Globus pallidus (tissue), 1 donor: Measurements from ENCODE around the gene PPFIBP1.

Experiments
- DNase-seq: peaks from one replicate; pipeline ENCODE4 v3.0.0-alpha.2; 2015; ENCODE audit warnings: low spot score

PPFIBP1 gene

GRCh38 chr12:27667540-27667939 is 143.5 kb downstream of the PPFIBP1 start:
- no peak for DNase-seq

- no peak for DNase-seq
Measured at GRCh38 chr12:27672051-27672450, 148.0 kb downstream of the PPFIBP1 start.

- no peak for DNase-seq
Measured at GRCh38 chr12:27672643-27673042, 148.6 kb downstream of the PPFIBP1 start.

GRCh38 chr12:27673101-27673718 is 149.2 kb downstream of the PPFIBP1 start:
- DNase-seq, result no peak

GRCh38 chr12:27674989-27675388 is 151.0 kb downstream of the PPFIBP1 start:
- DNase-seq, result no peak

GRCh38 chr12:27680619-27681018 is 156.6 kb downstream of the PPFIBP1 start:
- no peak for DNase-seq

GRCh38 chr12:27682534-27682933 is 158.5 kb downstream of the PPFIBP1 start:
- DNase-seq, result no peak

GRCh38 chr12:27685274-27685673 is 161.3 kb downstream of the PPFIBP1 start:
- no peak for DNase-seq

GRCh38 chr12:27686147-27686546 is 162.1 kb downstream of the PPFIBP1 start:
- DNase-seq, result no peak

- no peak for DNase-seq
Measured at GRCh38 chr12:27688671-27689070, 164.7 kb downstream of the PPFIBP1 start.

GRCh38 chr12:27689558-27690180 is 165.7 kb downstream of the PPFIBP1 start:
- no peak for DNase-seq

GRCh38 chr12:27693403-27693802 is 169.4 kb downstream of the PPFIBP1 start:
- DNase-seq, result no peak

GRCh38 chr12:27695556-27696292 is 171.7 kb downstream of the PPFIBP1 start:
- DNase-seq, result no peak

- DNase-seq, result no peak
Measured at GRCh38 chr12:27696293-27696652, 172.3 kb downstream of the PPFIBP1 start, which contains the start of gene REP15. REP15 (plus strand) TSS chr12:27696447; CDS start chr12:27696563, 116 bp downstream.

GRCh38 chr12:27696864-27697564 is 173.0 kb downstream of the PPFIBP1 start:
- DNase-seq, result no peak

GRCh38 chr12:27703720-27704452 is 179.9 kb downstream of the PPFIBP1 start:
- DNase-seq, result peak; percentile 59

GRCh38 chr12:27705263-27705662 is 181.3 kb downstream of the PPFIBP1 start:
- no peak for DNase-seq

GRCh38 chr12:27707216-27707615 is 183.2 kb downstream of the PPFIBP1 start:
- DNase-seq, result no peak

GRCh38 chr12:27709212-27709931 is 185.4 kb downstream of the PPFIBP1 start:
- DNase-seq, result no peak

GRCh38 chr12:27709932-27710591 is 186.1 kb downstream of the PPFIBP1 start:
- no peak for DNase-seq
